Measurements from ENCODE around the gene MCTP2. TPM values are rescaled to one million over a fixed set of nuclear protein-coding genes. Genes with fewer than 3 reads are reported as not detected.

Gene MCTP2
- total and polyA plus RNA-seq, 2 of the 13 experiments (the other 11 are each of a cell fraction or from before 2014, with no cell fraction given), result 5.1 to 8.6 TPM

- TF ChIP-seq, protein P1, sequence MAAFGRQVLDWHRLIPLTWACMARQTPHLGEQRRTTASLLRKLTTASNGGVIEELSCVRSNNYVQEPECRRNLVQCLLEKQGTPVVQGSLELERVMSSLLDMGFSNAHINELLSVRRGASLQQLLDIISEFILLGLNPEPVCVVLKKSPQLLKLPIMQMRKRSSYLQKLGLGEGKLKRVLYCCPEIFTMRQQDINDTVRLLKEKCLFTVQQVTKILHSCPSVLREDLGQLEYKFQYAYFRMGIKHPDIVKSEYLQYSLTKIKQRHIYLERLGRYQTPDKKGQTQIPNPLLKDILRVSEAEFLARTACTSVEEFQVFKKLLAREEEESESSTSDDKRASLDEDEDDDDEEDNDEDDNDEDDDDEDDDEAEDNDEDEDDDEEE (CRISPR knock-in tag; IDR thresholded peaks at IDR 0.05), result no peak
- peak; percentile 66 for TF ChIP-seq ZMYM4 (CRISPR knock-in tag; IDR thresholded peaks at IDR 0.05)
- TF ChIP-seq ZNF709 (CRISPR knock-in tag; IDR thresholded peaks at IDR 0.05), result no peak
- TF ChIP-seq KMT2A (CRISPR knock-in tag; IDR thresholded peaks at IDR 0.05), result no peak
- TF ChIP-seq, protein P2, sequence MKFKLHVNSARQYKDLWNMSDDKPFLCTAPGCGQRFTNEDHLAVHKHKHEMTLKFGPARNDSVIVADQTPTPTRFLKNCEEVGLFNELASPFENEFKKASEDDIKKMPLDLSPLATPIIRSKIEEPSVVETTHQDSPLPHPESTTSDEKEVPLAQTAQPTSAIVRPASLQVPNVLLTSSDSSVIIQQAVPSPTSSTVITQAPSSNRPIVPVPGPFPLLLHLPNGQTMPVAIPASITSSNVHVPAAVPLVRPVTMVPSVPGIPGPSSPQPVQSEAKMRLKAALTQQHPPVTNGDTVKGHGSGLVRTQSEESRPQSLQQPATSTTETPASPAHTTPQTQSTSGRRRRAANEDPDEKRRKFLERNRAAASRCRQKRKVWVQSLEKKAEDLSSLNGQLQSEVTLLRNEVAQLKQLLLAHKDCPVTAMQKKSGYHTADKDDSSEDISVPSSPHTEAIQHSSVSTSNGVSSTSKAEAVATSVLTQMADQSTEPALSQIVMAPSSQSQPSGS (CRISPR knock-in tag; IDR thresholded peaks at IDR 0.05), result no peak
- TF ChIP-seq SNAPC2 (CRISPR knock-in tag; IDR thresholded peaks at IDR 0.05), result no peak
- TF ChIP-seq SYNCRIP (IDR thresholded peaks at IDR 0.05; ENCODE audit: insufficient read depth, low read depth, low read length), result no peak
- TF ChIP-seq, protein P3, sequence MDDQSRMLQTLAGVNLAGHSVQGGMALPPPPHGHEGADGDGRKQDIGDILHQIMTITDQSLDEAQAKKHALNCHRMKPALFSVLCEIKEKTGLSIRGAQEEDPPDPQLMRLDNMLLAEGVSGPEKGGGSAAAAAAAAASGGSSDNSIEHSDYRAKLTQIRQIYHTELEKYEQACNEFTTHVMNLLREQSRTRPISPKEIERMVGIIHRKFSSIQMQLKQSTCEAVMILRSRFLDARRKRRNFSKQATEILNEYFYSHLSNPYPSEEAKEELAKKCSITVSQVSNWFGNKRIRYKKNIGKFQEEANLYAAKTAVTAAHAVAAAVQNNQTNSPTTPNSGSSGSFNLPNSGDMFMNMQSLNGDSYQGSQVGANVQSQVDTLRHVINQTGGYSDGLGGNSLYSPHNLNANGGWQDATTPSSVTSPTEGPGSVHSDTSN (CRISPR knock-in tag; IDR thresholded peaks at IDR 0.05; ENCODE audit: borderline replicate concordance), result no peak
- no peak for TF ChIP-seq JARID2 (CRISPR knock-in tag; IDR thresholded peaks at IDR 0.05; ENCODE audit: insufficient replicate concordance)
- TF ChIP-seq ZSCAN12 (CRISPR knock-in tag; IDR thresholded peaks at IDR 0.05), result no peak
- TF ChIP-seq ELF3 (CRISPR knock-in tag; IDR thresholded peaks at IDR 0.05), result no peak
- TF ChIP-seq DR1 (CRISPR knock-in tag; IDR thresholded peaks at IDR 0.05), result no peak
- TF ChIP-seq EHMT2 (IDR thresholded peaks at IDR 0.05; ENCODE audit: borderline replicate concordance, low read depth, low read length), result no peak
- no peak for TF ChIP-seq SRSF4 (IDR thresholded peaks at IDR 0.05; ENCODE audit: low read depth, low read length, poor library complexity, severe bottlenecking)
- TF ChIP-seq ZBTB21 (CRISPR knock-in tag; IDR thresholded peaks at IDR 0.05), result no peak
- TF ChIP-seq, protein P4, sequence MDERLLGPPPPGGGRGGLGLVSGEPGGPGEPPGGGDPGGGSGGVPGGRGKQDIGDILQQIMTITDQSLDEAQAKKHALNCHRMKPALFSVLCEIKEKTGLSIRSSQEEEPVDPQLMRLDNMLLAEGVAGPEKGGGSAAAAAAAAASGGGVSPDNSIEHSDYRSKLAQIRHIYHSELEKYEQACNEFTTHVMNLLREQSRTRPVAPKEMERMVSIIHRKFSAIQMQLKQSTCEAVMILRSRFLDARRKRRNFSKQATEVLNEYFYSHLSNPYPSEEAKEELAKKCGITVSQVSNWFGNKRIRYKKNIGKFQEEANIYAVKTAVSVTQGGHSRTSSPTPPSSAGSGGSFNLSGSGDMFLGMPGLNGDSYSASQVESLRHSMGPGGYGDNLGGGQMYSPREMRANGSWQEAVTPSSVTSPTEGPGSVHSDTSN (CRISPR knock-in tag; IDR thresholded peaks at IDR 0.05), result no peak
- TF ChIP-seq NONO (IDR thresholded peaks at IDR 0.05), result no peak
- TF ChIP-seq NONO (CRISPR knock-in tag; conservative IDR thresholded peaks at IDR 0.05), result no peak
- no peak for TF ChIP-seq ZSCAN22 (CRISPR knock-in tag; IDR thresholded peaks at IDR 0.05)
- no peak for TF ChIP-seq RCOR2 (CRISPR knock-in tag; IDR thresholded peaks at IDR 0.05)
- no peak for TF ChIP-seq NFRKB (IDR thresholded peaks at IDR 0.05)
- no peak for TF ChIP-seq HDAC6 (IDR thresholded peaks at IDR 0.05; ENCODE audit: low read depth, low read length)
- TF ChIP-seq IRF2 (CRISPR knock-in tag; IDR thresholded peaks at IDR 0.05), result no peak
- peak; percentile 32; the same call in 1 of the 2 replicates for TF ChIP-seq SP5 (CRISPR knock-in tag; IDR thresholded peaks at IDR 0.05; ENCODE audit: borderline replicate concordance, low read depth)
- TF ChIP-seq ZNF607 (CRISPR knock-in tag; IDR thresholded peaks at IDR 0.05; ENCODE audit: borderline replicate concordance), result 0 out of 2 replicates have a peak, but pooled peaks have one; percentile 29
- TF ChIP-seq ZSCAN29 (CRISPR knock-in tag; conservative IDR thresholded peaks at IDR 0.05), result no peak
- no peak for TF ChIP-seq FOSL2 (CRISPR knock-in tag; IDR thresholded peaks at IDR 0.05)
Measured at GRCh38 chr15:94230883-94231722, at the start of gene MCTP2 (continued).

All from HepG2 (cell line).